Activated CD4-positive, alpha-beta T cell treated with anti-CD3 and anti-CD28 coated beads, Interleukin-2, Interleukin-6, amounts not matched to agents 100 ng/mL and 50 ng/mL, durations not matched to agents 16 hours and 8 hours (primary cell): Measurements from ENCODE around the gene ZBTB47.

Experiments used
- DNase-seq: peaks from one replicate; pipeline ENCODE4 v3.0.0-alpha.2; 2020

Gene ZBTB47

GRCh38 chr3:42701371-42702065 lies 48.0 kb downstream of the ZBTB47 start:
- peak; percentile 56 for DNase-seq

GRCh38 chr3:42702066-42702951 lies 48.8 kb downstream of the ZBTB47 start, which contains the start of gene HHATL:
Gene HHATL (minus strand): TSS chr3:42702798. CDS start chr3:42700826, 1,972 bp downstream.
- DNase-seq: no peak

GRCh38 chr3:42702982-42703694 lies 49.6 kb downstream of the ZBTB47 start:
- no peak for DNase-seq

GRCh38 chr3:42703695-42704025 lies 50.2 kb downstream of the ZBTB47 start:
- no peak for DNase-seq

- DNase-seq: no peak
Measured at GRCh38 chr3:42704136-42704841, 50.8 kb downstream of the ZBTB47 start.

GRCh38 chr3:42705058-42705767 lies 51.7 kb downstream of the ZBTB47 start:
- DNase-seq: no peak

GRCh38 chr3:42705962-42706585 lies 52.6 kb downstream of the ZBTB47 start:
- no peak for DNase-seq

GRCh38 chr3:42706721-42707619 lies 53.5 kb downstream of the ZBTB47 start:
- DNase-seq: no peak

- DNase-seq: no peak
Measured at GRCh38 chr3:42707620-42708355, 54.3 kb downstream of the ZBTB47 start.

GRCh38 chr3:42708611-42709151 lies 55.2 kb downstream of the ZBTB47 start:
- DNase-seq: no peak

GRCh38 chr3:42709621-42710020 lies 56.1 kb downstream of the ZBTB47 start:
- no peak for DNase-seq

- no peak for DNase-seq
Measured at GRCh38 chr3:42710323-42711021, 57.0 kb downstream of the ZBTB47 start.

- no peak for DNase-seq
Measured at GRCh38 chr3:42711491-42712343, 58.2 kb downstream of the ZBTB47 start.

GRCh38 chr3:42712344-42712648 lies 58.8 kb downstream of the ZBTB47 start:
- no peak for DNase-seq

GRCh38 chr3:42712688-42713372 lies 59.3 kb downstream of the ZBTB47 start:
- no peak for DNase-seq

GRCh38 chr3:42713747-42714146 lies 60.2 kb downstream of the ZBTB47 start:
- no peak for DNase-seq

GRCh38 chr3:42714171-42714852 lies 60.8 kb downstream of the ZBTB47 start:
- no peak for DNase-seq
